Trophoblast cell (in vitro differentiated cells and primary cell): ENCODE measurements around the gene BRD7. TPM values are rescaled to one million over a fixed set of nuclear protein-coding genes. Genes with fewer than 3 reads are reported as not detected.
A peak's percentile ranks its signal among the peaks of the same experiment; 100 is the strongest.

Experiments used
- DNase-seq, 2 donors: peaks; one replicate each; pipeline ENCODE4 v3.0.0-alpha.2; 2016
- H2AFZ ChIP-seq: 2 replicates; pipeline ENCODE4 v1.6.1; 2013; ENCODE audit warnings: low read length, moderate library complexity, mild to moderate bottlenecking; ENCODE audit not compliant: insufficient read depth, poor library complexity
- H2AK5ac ChIP-seq: 2 replicates; pipeline ENCODE4 v1.6.1; 2013; ENCODE audit warnings: mild to moderate bottlenecking, low read length
- H2BK120ac ChIP-seq: 2 replicates; pipeline ENCODE4 v1.6.1; 2013; ENCODE audit warnings: low read length, mild to moderate bottlenecking, moderate library complexity; ENCODE audit not compliant: insufficient read depth, poor library complexity
- H2BK12ac ChIP-seq: 2 replicates; pipeline ENCODE4 v1.6.1; 2013; ENCODE audit warnings: mild to moderate bottlenecking, low read length, moderate library complexity
- H2BK5ac ChIP-seq: 2 replicates; pipeline ENCODE4 v1.6.1; 2013; ENCODE audit warnings: low read length, low read depth, moderate library complexity, mild to moderate bottlenecking; ENCODE audit not compliant: poor library complexity
- H3K14ac ChIP-seq: 2 replicates; pipeline ENCODE4 v1.6.1; 2013; ENCODE audit warnings: mild to moderate bottlenecking, low read length
- H3K18ac ChIP-seq: 2 replicates; pipeline ENCODE4 v1.6.1; 2013; ENCODE audit warnings: mild to moderate bottlenecking, low read length
- H3K23ac ChIP-seq: 2 replicates; pipeline ENCODE4 v1.6.1; 2013; ENCODE audit warnings: low read length
- H3K27ac ChIP-seq: 2 replicates; pipeline ENCODE4 v1.5.1; 2013; ENCODE audit warnings: low read depth, mild to moderate bottlenecking, inconsistent platforms, low read length, moderate library complexity
- H3K27me3 ChIP-seq: 2 replicates; pipeline ENCODE4 v1.6.1; 2013; ENCODE audit warnings: inconsistent platforms, mild to moderate bottlenecking, low read length, moderate library complexity; ENCODE audit not compliant: insufficient read depth
- H3K36me3 ChIP-seq, 2 experiments: 1 replicate in 1 of 2; 2 replicates in 1 of 2; pipeline ENCODE4 v1.6.1; 2013; ENCODE audit warnings: low read length in 2 of 2, mild to moderate bottlenecking in 2 of 2, moderate library complexity in 1 of 2; ENCODE audit not compliant: insufficient read depth in 2 of 2, control insufficient read depth in 1 of 2
- H3K4ac ChIP-seq: 2 replicates; pipeline ENCODE4 v1.6.1; 2013; ENCODE audit warnings: low read depth, mild to moderate bottlenecking, low read length, moderate library complexity
- H3K4me1 ChIP-seq, 2 experiments: 1 replicate in 1 of 2; 2 replicates in 1 of 2; pipeline ENCODE4 v1.6.1; 2013; ENCODE audit warnings: low read length in 2 of 2, mild to moderate bottlenecking in 2 of 2, moderate library complexity in 1 of 2; ENCODE audit not compliant: insufficient read depth in 2 of 2, control insufficient read depth in 1 of 2
- H3K4me2 ChIP-seq: 2 replicates; pipeline ENCODE4 v1.6.1; 2013; ENCODE audit warnings: inconsistent platforms, mild to moderate bottlenecking, low read length, moderate library complexity
- H3K4me3 ChIP-seq: 2 replicates; pipeline ENCODE4 v1.5.1; 2013; ENCODE audit warnings: mild to moderate bottlenecking, low read depth, low read length, inconsistent platforms
- H3K79me1 ChIP-seq: one replicate; pipeline ENCODE4 v1.6.1; 2013; ENCODE audit warnings: low read length
- H3K79me2 ChIP-seq: 2 replicates; pipeline ENCODE4 v1.6.1; 2013; ENCODE audit warnings: low read length, mild to moderate bottlenecking; ENCODE audit not compliant: control insufficient read depth, insufficient read depth, poor library complexity
- H3K9ac ChIP-seq: 2 replicates; pipeline ENCODE4 v1.6.1; 2013; ENCODE audit warnings: mild to moderate bottlenecking, low read length
- H3K9me3 ChIP-seq: 2 replicates; pipeline ENCODE4 v1.6.1; 2013; ENCODE audit warnings: low read depth, mild to moderate bottlenecking, control low read depth, inconsistent platforms, low read length; ENCODE audit not compliant: insufficient read depth
- H4K12ac ChIP-seq: 2 replicates; pipeline ENCODE4 v1.6.1; 2013; ENCODE audit warnings: low read depth, mild to moderate bottlenecking, low read length, moderate library complexity
- H4K8ac ChIP-seq: 2 replicates; pipeline ENCODE4 v1.6.1; 2013; ENCODE audit warnings: low read depth, mild to moderate bottlenecking, low read length, moderate library complexity
- H4K91ac ChIP-seq: one replicate; pipeline ENCODE4 v1.6.1; 2013; ENCODE audit warnings: low read depth, mild to moderate bottlenecking, low read length, moderate library complexity
- WGBS: extraction: QIAGEN DNeasy Blood & Tissue Kit; methylation state at CpG from one replicate; pipeline ENCODE4 v1.1.7; 2013; ENCODE audit warnings: missing lambda C conversion rate; ENCODE audit not compliant: insufficient read length, insufficient coverage; ENCODE audit errors: extremely low coverage; 5-methylcytosine and 5-hydroxymethylcytosine counted together
- polyA plus RNA-seq: library from polyadenylated mRNA; stranded (reverse); fragments of 200-250 nt; gene quantifications from 2 replicates; pipeline ENCODE4 v1.2.3, GENCODE V29; 2013

BRD7 gene
- 77.0 and 79.2 TPM in 2 replicates for polyA plus RNA-seq

DNA sequence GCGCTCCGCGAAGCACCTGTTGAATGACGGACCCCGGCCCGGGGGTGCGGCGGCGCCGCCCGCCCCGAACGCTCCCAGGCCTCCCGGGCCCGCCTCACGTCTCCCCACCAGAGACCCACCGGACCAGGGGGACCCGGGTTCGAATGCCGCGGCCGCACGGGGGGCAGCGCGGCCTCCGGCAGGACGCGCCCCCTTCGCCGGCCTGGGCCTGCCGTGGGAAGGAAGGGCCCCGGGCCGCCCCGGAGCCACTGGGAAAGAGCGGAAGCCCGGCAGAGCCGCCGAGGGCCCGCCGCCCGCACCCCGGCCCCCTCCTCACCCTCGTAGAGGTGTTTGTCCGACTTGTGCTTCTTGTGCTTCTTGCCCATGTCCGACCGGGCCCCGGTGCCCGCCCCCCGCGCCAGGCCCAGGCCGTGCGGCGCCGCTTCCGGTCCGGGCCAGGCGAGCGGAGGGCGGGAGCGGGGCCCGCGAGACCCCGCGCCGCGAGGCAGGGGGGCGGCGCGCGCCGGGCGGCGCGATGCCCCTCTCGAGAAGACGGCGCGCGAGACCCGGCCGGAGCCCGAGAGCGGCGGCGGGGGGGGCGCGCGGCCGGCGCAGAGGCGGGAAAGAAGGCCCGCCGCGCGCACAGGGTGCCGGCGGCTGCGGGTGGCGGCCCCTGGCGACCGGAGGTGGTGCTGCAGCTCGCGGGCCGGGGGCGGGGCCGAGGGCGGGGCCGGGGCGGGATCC lies at the start of gene BRD7:
BRD7 (minus strand) TSS at position 579 of the 723 bp plus-strand sequence; CDS start at position 365, 214 bp downstream.
- peak within 1 kb of the TSS; percentile 75 for H2AK5ac ChIP-seq

DNA sequence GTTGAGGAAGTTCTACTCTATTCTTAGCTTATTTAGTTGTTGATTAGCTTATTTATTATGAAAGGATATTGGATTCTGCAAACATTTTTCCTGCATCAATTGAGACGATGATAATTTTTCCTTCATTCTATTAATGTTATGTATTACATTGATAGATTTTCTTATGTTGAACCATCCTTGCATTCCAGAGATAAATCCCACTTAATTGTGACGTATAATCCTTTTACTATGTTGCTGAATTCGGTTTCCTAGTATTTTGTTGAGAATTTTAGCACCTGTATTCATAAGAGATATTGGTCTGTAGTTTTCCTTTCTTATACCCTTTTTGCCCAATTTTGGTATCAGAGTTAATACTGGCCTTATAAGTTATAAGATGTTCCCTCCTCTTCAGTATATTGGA lies 47.6 kb upstream of the BRD7 start:
- Histone ChIP-seq H3K4ac (no peak overlapping the region), H2BK120ac (no peak overlapping the region)

More for the DNA sequence above, at the start of gene BRD7:
- Histone ChIP-seq H3K4me2 (peak within 1 kb of the TSS; percentile 89), H3K18ac (peak within 1 kb of the TSS; percentile 84), H3K79me1 (peaks cover 3% of the 10 kb centered on the region), H4K12ac (peak within 1 kb of the TSS; percentile 72), H3K27me3 (no peaks in the 10 kb centered on the region), H3K9me3 (peaks cover 6% of the 10 kb centered on the region), H3K4ac (peak within 1 kb of the TSS; percentile 76), H3K14ac (peak within 1 kb of the TSS; percentile 56), H3K4me1 (no peaks in the 10 kb centered on the region), H4K91ac (peak within 1 kb of the TSS; percentile 65), H2BK5ac (peak within 1 kb of the TSS; percentile 45), H3K23ac (no peak within 1 kb of the TSS), H3K9ac (peak within 1 kb of the TSS; percentile 89), H4K8ac (peak within 1 kb of the TSS; percentile 81), H3K4me3 (peak within 1 kb of the TSS; percentile 88), H3K27ac (peak within 1 kb of the TSS; percentile 39), H3K36me3 (peaks cover 4 to 11% of the 10 kb centered on the region in 2 experiments), H2BK12ac (no peak within 1 kb of the TSS), H3K79me2 (peaks cover 5% of the 10 kb centered on the region), H2BK120ac (peak within 1 kb of the TSS; percentile 54), H2AFZ (peak within 1 kb of the TSS; percentile 52)
- DNase-seq = peak; percentile 20 to 68
- no CpG with 5 or more reads among the region's 109 CpGs for WGBS

DNA sequence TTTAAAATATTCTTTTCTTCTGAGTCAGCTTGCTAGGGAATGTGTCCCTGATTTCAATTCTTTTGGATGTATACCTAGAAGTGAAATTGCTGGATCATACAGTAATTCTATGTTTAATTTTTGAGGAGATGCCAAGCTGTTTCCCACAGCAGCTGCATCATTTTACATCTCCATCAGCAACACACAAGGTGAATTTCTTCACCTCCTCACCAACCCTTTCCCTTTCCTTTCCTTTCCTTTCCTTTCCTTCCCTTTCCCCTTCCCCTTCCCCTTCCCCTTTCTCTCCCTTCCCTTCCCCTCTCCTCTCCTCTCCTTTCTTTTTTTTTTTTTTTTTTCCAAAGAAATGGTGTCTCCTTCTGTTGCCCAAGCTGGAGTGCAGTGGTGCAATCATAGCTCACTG lies 45.4 kb upstream of the BRD7 start:
- H3K36me3 ChIP-seq = no peaks in the 10 kb centered on the region
- no peak overlapping the region for H4K8ac ChIP-seq
- no peak overlapping the region for H3K27ac ChIP-seq
- no peak overlapping the region for H3K14ac ChIP-seq
- H3K4me2 ChIP-seq = no peak overlapping the region
- no peak overlapping the region for H2BK5ac ChIP-seq
- no peak overlapping the region for H3K9ac ChIP-seq
- H2AK5ac ChIP-seq = no peak overlapping the region
- H3K18ac ChIP-seq = no peak overlapping the region
- H2BK120ac ChIP-seq = no peak overlapping the region
- no peak overlapping the region for H3K23ac ChIP-seq
- H4K91ac ChIP-seq = no peak overlapping the region
- no peak overlapping the region for H2AFZ ChIP-seq
- no peak overlapping the region for H3K4ac ChIP-seq
- no peak overlapping the region for H3K4me3 ChIP-seq
- no peaks in the 10 kb centered on the region for H3K4me1 ChIP-seq
- no peak for DNase-seq
- H3K9me3 ChIP-seq = no peaks in the 10 kb centered on the region
- no peaks in the 10 kb centered on the region for H3K27me3 ChIP-seq
- H4K12ac ChIP-seq = no peak overlapping the region
- no peaks in the 10 kb centered on the region for H3K79me2 ChIP-seq
- H2BK12ac ChIP-seq = no peak overlapping the region
- H3K79me1 ChIP-seq = no peaks in the 10 kb centered on the region

More for the DNA sequence above, 47.6 kb upstream of the BRD7 start:
- Histone ChIP-seq H3K27ac (no peak overlapping the region), H4K8ac (no peak overlapping the region), H2AK5ac (no peak overlapping the region), H2BK5ac (no peak overlapping the region), H3K4me1 (no peaks in the 10 kb centered on the region), H2AFZ (no peak overlapping the region), H3K18ac (no peak overlapping the region), H3K79me1 (no peaks in the 10 kb centered on the region), H3K9ac (no peak overlapping the region), H3K23ac (no peak overlapping the region), H3K9me3 (no peaks in the 10 kb centered on the region), H3K14ac (no peak overlapping the region), H3K79me2 (no peaks in the 10 kb centered on the region), H4K12ac (no peak overlapping the region), H2BK12ac (no peak overlapping the region), H3K4me2 (no peak overlapping the region), H3K36me3 (no peaks in the 10 kb centered on the region), H4K91ac (no peak overlapping the region), H3K27me3 (no peaks in the 10 kb centered on the region), H3K4me3 (no peak overlapping the region)
- WGBS = no CpG with 5 or more reads among the region's 3 CpGs
- DNase-seq = no peak

DNA sequence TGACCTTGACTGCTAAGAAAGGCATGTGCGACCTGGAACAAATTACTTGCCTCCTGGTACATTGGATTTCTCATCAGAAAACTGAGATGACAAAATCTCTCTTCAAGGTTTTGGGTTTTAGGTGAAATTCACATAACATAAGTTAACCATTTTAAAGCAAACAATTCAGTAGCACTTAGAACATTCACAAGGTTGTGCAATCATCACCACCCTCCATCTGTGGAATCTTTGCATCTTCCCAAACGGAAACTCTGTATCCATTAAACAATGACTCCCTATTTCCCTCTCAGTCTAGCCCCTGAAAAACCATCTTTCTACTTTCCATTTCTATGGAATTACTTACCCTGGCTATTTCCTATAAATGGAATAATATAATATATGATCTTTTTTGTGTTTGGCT lies 42.2 kb upstream of the BRD7 start:
- Histone ChIP-seq H4K91ac (no peak overlapping the region), H3K9ac (no peak overlapping the region), H2BK12ac (no peak overlapping the region), H3K4me2 (no peak overlapping the region), H3K4me3 (no peak overlapping the region), H2BK120ac (no peak overlapping the region), H3K14ac (no peak overlapping the region), H3K23ac (no peak overlapping the region), H3K9me3 (no peaks in the 10 kb centered on the region), H3K18ac (no peak overlapping the region), H3K36me3 (no peaks in the 10 kb centered on the region), H3K27me3 (no peaks in the 10 kb centered on the region), H4K12ac (no peak overlapping the region), H3K27ac (no peak overlapping the region), H3K4me1 (no peaks in the 10 kb centered on the region), H2BK5ac (no peak overlapping the region), H4K8ac (no peak overlapping the region), H2AK5ac (no peak overlapping the region), H3K79me1 (no peaks in the 10 kb centered on the region), H3K4ac (no peak overlapping the region), H2AFZ (no peak overlapping the region), H3K79me2 (no peaks in the 10 kb centered on the region)
- WGBS = no CpG with 5 or more reads among the region's 2 CpGs
- no peak for DNase-seq
